ENCODE measurements around the gene HAGHL.

The HAGHL gene

DNA sequence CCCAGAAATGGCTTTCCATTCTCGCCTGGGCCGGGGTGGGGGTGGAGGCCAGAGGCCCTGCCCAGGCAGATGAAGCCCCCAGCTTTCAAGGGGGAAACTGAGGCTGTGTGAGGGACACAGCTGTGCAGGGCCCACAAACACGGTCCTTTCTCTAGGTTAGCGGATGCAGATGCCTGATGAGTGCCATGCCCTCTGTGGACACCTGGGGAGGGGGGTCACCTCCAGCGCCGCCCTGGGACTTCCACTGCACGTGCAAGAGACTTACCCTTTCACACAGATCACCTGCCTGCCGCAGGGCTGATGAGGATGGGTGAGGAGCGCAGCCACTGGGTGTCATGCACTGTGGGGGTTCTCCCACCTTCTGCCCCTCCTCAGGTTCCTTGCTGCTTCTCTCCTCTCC lies 8.5 kb upstream of the HAGHL start:
- in situ Hi-C loops (cut with HindIII; ENCODE audit: low sequenced_read_pairs), result loop anchor here (10.0 kb wide), 1 partner anchor 256 kb away; the partner anchor contains the start of gene LMF1
- no peak for DNase-seq (ENCODE audit: low read depth)
- TF ChIP-seq, protein P1, sequence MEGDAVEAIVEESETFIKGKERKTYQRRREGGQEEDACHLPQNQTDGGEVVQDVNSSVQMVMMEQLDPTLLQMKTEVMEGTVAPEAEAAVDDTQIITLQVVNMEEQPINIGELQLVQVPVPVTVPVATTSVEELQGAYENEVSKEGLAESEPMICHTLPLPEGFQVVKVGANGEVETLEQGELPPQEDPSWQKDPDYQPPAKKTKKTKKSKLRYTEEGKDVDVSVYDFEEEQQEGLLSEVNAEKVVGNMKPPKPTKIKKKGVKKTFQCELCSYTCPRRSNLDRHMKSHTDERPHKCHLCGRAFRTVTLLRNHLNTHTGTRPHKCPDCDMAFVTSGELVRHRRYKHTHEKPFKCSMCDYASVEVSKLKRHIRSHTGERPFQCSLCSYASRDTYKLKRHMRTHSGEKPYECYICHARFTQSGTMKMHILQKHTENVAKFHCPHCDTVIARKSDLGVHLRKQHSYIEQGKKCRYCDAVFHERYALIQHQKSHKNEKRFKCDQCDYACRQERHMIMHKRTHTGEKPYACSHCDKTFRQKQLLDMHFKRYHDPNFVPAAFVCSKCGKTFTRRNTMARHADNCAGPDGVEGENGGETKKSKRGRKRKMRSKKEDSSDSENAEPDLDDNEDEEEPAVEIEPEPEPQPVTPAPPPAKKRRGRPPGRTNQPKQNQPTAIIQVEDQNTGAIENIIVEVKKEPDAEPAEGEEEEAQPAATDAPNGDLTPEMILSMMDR (IDR thresholded peaks at IDR 0.05; ENCODE audit: low read depth, low read length, missing control alignments), result no peak
- H3K4me3 ChIP-seq (ENCODE audit: low read depth, low read length), result no peak overlapping the region

DNA sequence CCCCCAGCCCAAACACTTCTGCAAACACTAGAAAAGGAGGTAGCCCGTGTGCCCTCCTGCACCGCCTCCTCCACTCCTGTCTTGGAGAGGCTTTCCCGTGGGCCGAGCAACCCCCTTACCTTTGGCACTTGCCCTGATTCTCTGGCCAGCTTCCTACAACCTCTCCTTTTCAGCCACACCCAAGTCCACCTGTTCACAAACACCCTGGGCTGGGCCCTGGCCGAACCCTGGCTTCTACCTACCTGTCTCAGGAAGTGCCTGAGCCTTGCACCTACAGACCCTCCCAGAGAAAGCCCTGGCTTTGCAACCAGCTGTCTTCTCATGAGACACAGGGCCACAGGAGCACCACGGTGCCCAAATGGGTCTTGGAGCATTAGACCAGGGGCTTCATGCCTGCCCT lies 8.0 kb upstream of the HAGHL start:
- H3K4me3 ChIP-seq (ENCODE audit: low read depth, low read length), result no peak overlapping the region
- no peak for DNase-seq (ENCODE audit: low read depth)
- in situ Hi-C loops (cut with HindIII; ENCODE audit: low sequenced_read_pairs), result loop anchor here (10.0 kb wide), 1 partner anchor 256 kb away; the partner anchor contains the start of gene LMF1
- TF ChIP-seq, protein P1 (IDR thresholded peaks at IDR 0.05; ENCODE audit: low read depth, low read length, missing control alignments), result no peak

DNA sequence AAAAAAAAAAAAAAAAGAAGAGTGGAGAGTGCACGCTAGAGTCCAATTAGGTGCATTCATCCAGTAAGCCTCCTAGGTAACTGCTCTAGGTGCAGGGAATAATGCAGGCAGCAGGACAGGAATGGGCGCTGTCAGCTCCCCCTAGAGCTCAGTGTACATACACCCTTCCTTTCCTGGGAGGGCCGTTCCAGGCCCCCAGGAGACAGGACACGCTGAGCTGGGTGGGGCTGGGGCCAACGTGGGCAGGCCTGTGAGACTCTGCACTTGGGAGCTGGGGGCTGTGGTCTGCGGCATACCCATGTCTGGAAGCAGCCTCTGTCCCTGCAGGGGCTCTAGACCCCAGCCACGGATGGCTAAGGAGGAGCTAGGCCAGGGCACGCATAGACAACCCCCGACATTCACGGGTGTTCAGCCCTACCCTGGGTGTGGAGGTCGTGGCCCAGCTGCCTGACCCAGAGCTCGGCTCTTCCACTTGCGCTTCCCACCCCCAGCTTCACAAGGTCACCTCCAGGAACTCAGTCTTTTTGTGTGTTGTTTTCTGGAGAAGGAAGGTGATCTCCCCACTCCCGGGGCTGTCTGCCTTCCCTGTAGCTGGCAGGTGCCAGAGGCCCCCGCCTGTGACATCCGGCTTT lies 7.0 kb upstream of the HAGHL start:
- TF ChIP-seq, protein P1 (IDR thresholded peaks at IDR 0.05; ENCODE audit: low read depth, low read length, missing control alignments), result peak; percentile 28
- in situ Hi-C loops (cut with HindIII; ENCODE audit: low sequenced_read_pairs), result loop anchor here (10.0 kb wide), 1 partner anchor 255 kb away; the partner anchor contains the start of gene LMF1
- H3K4me3 ChIP-seq (ENCODE audit: low read depth, low read length), result peak overlapping the region; percentile 66
- DNase-seq (ENCODE audit: low read depth), result no peak

DNA sequence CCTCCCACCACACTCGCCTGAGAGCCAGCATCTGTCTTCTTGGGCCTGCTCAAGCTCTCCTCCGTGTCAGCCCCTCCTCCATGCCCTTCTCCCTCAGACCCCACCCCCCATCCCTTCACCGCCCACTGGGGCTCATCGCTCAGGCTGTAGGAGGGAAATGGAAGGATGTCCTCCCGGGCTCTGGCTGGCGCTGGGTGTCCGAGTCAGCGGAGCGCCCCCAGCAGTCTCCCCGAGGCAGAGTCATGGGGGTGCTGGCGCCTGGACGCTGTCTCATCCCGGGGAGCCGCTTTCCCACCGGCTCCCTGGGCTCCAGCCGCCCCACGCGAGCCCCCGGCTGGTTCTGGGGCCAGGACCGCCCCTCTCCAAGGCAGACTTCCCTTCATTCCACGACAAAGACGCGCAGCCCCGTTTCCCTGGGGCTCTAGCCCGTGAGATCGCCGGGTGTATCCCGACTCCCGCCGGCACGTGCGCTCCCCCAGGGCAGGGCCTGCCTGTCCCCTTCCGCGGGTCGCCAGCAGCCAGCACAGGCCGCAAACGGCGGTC lies 6.4 kb upstream of the HAGHL start:
- H3K4me3 ChIP-seq (ENCODE audit: low read depth, low read length), result peak overlapping the region; percentile 66
- DNase-seq (ENCODE audit: low read depth), result no peak
- TF ChIP-seq, protein P1 (IDR thresholded peaks at IDR 0.05; ENCODE audit: low read depth, low read length, missing control alignments), result peak; percentile 16
- in situ Hi-C loops (cut with HindIII; ENCODE audit: low sequenced_read_pairs), result no loop called here

DNA sequence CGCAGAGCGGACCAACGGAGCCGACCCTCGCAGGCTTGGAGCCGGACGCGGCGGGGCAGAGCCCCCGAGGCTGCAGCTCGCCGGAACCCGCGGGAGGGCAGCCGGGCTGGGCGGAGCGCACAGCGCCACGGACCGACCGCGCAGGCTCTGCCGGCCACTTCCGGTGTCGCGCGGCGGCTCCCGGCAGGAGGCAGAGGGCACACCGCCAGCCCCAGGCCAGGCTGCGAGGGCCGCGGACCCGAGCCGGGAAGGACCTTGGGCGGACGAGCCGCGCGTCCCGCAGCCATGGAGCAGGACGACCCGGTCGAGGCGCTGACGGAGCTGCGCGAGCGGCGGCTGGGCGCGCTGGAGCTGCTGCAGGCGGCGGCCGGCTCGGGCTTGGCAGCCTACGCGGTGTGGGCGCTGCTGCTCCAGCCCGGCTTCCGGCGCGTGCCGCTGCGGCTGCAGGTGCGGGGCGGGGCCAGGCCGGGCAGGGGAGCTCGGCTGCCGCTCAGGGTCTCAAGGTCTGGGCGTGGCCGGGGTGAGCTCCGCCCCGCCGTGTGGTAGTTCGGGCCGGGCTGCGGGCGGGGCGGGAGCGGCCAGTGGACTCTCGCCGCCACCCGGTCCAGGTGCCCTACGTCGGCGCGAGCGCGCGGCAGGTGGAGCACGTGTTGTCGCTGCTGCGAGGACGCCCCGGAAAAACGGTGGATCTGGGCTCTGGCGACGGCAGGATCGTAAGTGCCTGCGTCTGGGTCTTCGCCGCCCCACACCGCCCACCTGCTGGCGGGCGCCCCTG lies 5.7 kb upstream of the HAGHL start, which contains the start of gene ANTKMT:
TSS of gene ANTKMT (plus strand) at position 157 of the 775 bp plus-strand sequence. CDS start at position 286, 129 bp downstream.
- in situ Hi-C loops (cut with HindIII; ENCODE audit: low sequenced_read_pairs), result no loop called here
- no peak for DNase-seq (ENCODE audit: low read depth)
- TF ChIP-seq, protein P1 (IDR thresholded peaks at IDR 0.05; ENCODE audit: low read depth, low read length, missing control alignments), result no peak
- peak within 1 kb of the TSS; percentile 66 for H3K4me3 ChIP-seq (ENCODE audit: low read depth, low read length)

DNA sequence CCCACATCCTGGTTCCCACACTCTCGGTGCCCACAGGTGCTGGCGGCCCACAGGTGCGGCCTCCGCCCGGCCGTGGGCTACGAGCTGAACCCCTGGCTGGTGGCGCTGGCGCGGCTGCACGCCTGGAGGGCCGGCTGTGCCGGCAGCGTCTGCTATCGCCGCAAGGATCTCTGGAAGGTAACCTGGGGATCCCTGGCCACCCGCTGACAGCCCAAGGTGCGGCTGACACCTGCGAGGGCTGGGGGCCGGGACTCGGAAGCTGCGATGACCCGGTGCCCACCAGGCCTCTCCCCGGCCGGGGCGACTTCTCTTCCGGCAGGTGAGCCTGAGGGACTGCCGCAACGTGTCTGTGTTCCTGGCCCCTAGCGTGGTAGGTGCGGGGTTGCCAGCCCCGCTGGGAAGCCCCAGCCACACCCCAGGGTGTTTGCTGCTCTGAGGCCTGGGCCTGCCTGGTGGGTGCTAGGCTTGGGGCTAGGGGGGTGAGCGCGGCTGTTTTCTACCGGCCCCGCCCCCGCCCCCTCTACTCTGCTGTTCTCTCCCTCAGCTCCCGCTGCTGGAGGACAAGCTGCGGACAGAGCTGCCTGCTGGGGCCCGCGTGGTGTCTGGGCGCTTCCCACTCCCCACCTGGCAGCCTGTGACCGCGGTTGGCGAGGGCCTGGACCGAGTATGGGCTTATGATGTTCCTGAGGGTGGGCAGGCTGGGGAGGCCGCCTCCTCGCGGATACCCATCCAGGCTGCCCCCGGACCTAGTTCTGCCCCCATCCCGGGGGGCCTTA lies 5.0 kb upstream of the HAGHL start:
- TF ChIP-seq, protein P1 (IDR thresholded peaks at IDR 0.05; ENCODE audit: low read depth, low read length, missing control alignments), result no peak
- peak overlapping the region; percentile 66 for H3K4me3 ChIP-seq (ENCODE audit: low read depth, low read length)
- in situ Hi-C loops (cut with HindIII; ENCODE audit: low sequenced_read_pairs), result no loop called here
- no peak for DNase-seq (ENCODE audit: low read depth)
